ENCODE data around the gene ACVR1C.

DNA sequence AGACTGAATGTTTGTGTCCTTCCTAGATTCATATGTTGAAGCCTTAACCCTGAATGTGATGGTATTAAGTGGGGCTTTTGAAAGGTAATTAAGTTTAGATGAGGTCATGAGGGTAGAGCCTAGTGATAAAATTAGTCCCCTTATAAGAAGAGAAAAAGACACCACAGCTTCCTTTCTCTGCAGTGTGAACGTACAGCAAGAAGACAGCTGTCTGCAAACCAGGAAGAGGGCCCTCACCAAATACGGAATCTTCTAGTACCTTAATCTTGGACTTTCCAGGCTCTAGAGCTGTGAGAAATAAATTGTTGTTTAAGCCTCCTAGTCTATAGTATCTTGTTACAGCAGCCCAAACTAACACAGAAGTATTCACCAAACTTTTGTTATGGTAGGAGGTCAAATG, 127.6 kb downstream of the ACVR1C start:
- TF ChIP-seq, protein P1, sequence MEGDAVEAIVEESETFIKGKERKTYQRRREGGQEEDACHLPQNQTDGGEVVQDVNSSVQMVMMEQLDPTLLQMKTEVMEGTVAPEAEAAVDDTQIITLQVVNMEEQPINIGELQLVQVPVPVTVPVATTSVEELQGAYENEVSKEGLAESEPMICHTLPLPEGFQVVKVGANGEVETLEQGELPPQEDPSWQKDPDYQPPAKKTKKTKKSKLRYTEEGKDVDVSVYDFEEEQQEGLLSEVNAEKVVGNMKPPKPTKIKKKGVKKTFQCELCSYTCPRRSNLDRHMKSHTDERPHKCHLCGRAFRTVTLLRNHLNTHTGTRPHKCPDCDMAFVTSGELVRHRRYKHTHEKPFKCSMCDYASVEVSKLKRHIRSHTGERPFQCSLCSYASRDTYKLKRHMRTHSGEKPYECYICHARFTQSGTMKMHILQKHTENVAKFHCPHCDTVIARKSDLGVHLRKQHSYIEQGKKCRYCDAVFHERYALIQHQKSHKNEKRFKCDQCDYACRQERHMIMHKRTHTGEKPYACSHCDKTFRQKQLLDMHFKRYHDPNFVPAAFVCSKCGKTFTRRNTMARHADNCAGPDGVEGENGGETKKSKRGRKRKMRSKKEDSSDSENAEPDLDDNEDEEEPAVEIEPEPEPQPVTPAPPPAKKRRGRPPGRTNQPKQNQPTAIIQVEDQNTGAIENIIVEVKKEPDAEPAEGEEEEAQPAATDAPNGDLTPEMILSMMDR (IDR thresholded peaks at IDR 0.05; ENCODE audit: low read depth, low read length): no peak
- TF ChIP-seq EZH2phosphoT487 (IDR thresholded peaks at IDR 0.05; ENCODE audit: low read depth): no peak
